WTC11 (cell line): ENCODE measurements around the gene SLC35A3. TPM values are rescaled to one million over a fixed set of nuclear protein-coding genes. Genes with fewer than 3 reads are reported as not detected.

Experiments
- JUN ChIP-seq: sonication (generic); formaldehyde crosslinking; IDR thresholded peaks from 2 replicates; pipeline ENCODE4 v1.8.0; 2023; ENCODE audit warnings: mild to moderate bottlenecking, missing genetic modification reagents
- MYBL2 ChIP-seq: sonication (generic); formaldehyde crosslinking; IDR thresholded peaks from 2 replicates; pipeline ENCODE4 v1.8.1; 2023; ENCODE audit warnings: mild to moderate bottlenecking, moderate library complexity, missing genetic modification reagents
- NR2C2 ChIP-seq: sonication (generic); formaldehyde crosslinking; IDR thresholded peaks from 2 replicates; pipeline ENCODE4 v1.8.0; 2022; ENCODE audit warnings: mild to moderate bottlenecking, missing genetic modification reagents
- NR3C1 ChIP-seq: sonication (generic); formaldehyde crosslinking; conservative IDR thresholded peaks from 2 replicates; pipeline ENCODE4 v1.8.1; 2023; ENCODE audit warnings: low read depth, mild to moderate bottlenecking, missing genetic modification reagents
- total RNA-seq: library from RNA; stranded (reverse); gene quantifications from 3 replicates; pipeline ENCODE4 v1.2.3, GENCODE V29; 2021
- TF ChIP-seq, protein P1 (sequence below): fragments of 250-450 bp; sonication (Bioruptor Pico); IDR thresholded peaks from 2 replicates; pipeline ENCODE4 v2.1.2; 2022; ENCODE audit warnings: mild to moderate bottlenecking, moderate library complexity
- TF ChIP-seq, protein P2 (sequence below): sonication (generic); formaldehyde crosslinking; IDR thresholded peaks from 2 replicates; pipeline ENCODE4 v1.8.0; 2023; ENCODE audit warnings: mild to moderate bottlenecking, missing genetic modification reagents
- TF ChIP-seq, protein P3 (sequence below): sonication (generic); formaldehyde crosslinking; IDR thresholded peaks from 2 replicates; pipeline ENCODE4 v1.8.0; 2022; ENCODE audit warnings: missing genetic modification reagents
- TF ChIP-seq, protein P4 (sequence below): sonication (generic); formaldehyde crosslinking; IDR thresholded peaks from 2 replicates; pipeline ENCODE4 v1.8.1; 2022; ENCODE audit warnings: missing genetic modification reagents, borderline replicate concordance
- TF ChIP-seq, protein P5 (sequence below): fragments of 200-600 bp; IDR thresholded peaks from 2 replicates; pipeline ENCODE4 v1.8.0; 2022; ENCODE audit warnings: antibody characterized with exemption
- TF ChIP-seq, protein P6 (sequence below): fragments of 250-450 bp; sonication (Bioruptor Pico); conservative IDR thresholded peaks from 2 replicates; pipeline ENCODE4 v1.9.0; 2021; ENCODE audit warnings: mild to moderate bottlenecking
- TF ChIP-seq, protein P7 (sequence below): sonication (generic); formaldehyde crosslinking; IDR thresholded peaks from 2 replicates; pipeline ENCODE4 v1.8.0; 2022; ENCODE audit warnings: mild to moderate bottlenecking, missing genetic modification reagents

The SLC35A3 gene
- total RNA-seq, 1 experiment from 2014 or later, result 14.5 TPM

DNA sequence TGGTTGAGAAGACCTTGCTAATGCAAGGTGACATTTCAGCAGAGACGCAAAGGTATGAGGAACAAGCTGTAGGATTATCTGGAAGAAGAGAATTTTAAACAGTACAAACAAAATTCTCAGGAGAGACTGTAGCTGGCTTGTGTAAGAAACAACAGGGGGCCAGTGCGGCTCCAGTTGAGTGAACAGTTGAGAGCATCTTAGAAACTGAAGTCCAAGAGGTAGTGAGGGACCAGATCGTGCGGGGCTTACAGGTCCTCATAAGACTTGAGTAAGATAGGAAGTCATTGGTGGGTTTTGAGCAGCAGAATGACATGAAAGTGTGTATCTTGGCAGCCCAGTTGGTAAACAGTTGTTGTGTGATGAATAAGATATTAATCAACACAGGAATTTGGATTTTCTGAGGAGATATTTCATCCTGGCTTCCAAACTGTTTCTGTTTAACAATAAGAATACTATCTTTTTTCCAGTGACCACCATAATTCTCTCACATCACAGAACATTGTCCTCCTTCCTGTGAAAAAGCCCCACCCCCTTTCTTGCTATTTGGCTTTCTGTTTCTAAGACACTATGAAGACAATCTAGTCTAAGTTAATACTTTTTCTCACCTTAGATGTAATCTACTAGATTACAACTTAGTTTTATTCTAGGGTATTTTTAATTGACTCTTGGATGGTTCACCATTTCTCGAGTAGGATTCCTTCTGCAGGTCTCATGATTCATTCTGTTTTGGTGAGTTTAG lies 100.6 kb downstream of the SLC35A3 start (continued):
- TF ChIP-seq, protein P1, sequence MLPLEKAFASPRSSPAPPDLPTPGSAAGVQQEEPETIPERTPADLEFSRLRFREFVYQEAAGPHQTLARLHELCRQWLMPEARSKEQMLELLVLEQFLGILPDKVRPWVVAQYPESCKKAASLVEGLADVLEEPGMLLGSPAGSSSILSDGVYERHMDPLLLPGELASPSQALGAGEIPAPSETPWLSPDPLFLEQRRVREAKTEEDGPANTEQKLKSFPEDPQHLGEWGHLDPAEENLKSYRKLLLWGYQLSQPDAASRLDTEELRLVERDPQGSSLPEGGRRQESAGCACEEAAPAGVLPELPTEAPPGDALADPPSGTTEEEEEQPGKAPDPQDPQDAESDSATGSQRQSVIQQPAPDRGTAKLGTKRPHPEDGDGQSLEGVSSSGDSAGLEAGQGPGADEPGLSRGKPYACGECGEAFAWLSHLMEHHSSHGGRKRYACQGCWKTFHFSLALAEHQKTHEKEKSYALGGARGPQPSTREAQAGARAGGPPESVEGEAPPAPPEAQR (CRISPR knock-in tag), result no peak
- TF ChIP-seq, protein P2, sequence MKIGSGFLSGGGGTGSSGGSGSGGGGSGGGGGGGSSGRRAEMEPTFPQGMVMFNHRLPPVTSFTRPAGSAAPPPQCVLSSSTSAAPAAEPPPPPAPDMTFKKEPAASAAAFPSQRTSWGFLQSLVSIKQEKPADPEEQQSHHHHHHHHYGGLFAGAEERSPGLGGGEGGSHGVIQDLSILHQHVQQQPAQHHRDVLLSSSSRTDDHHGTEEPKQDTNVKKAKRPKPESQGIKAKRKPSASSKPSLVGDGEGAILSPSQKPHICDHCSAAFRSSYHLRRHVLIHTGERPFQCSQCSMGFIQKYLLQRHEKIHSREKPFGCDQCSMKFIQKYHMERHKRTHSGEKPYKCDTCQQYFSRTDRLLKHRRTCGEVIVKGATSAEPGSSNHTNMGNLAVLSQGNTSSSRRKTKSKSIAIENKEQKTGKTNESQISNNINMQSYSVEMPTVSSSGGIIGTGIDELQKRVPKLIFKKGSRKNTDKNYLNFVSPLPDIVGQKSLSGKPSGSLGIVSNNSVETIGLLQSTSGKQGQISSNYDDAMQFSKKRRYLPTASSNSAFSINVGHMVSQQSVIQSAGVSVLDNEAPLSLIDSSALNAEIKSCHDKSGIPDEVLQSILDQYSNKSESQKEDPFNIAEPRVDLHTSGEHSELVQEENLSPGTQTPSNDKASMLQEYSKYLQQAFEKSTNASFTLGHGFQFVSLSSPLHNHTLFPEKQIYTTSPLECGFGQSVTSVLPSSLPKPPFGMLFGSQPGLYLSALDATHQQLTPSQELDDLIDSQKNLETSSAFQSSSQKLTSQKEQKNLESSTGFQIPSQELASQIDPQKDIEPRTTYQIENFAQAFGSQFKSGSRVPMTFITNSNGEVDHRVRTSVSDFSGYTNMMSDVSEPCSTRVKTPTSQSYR (CRISPR knock-in tag), result no peak
- TF ChIP-seq, protein P3, sequence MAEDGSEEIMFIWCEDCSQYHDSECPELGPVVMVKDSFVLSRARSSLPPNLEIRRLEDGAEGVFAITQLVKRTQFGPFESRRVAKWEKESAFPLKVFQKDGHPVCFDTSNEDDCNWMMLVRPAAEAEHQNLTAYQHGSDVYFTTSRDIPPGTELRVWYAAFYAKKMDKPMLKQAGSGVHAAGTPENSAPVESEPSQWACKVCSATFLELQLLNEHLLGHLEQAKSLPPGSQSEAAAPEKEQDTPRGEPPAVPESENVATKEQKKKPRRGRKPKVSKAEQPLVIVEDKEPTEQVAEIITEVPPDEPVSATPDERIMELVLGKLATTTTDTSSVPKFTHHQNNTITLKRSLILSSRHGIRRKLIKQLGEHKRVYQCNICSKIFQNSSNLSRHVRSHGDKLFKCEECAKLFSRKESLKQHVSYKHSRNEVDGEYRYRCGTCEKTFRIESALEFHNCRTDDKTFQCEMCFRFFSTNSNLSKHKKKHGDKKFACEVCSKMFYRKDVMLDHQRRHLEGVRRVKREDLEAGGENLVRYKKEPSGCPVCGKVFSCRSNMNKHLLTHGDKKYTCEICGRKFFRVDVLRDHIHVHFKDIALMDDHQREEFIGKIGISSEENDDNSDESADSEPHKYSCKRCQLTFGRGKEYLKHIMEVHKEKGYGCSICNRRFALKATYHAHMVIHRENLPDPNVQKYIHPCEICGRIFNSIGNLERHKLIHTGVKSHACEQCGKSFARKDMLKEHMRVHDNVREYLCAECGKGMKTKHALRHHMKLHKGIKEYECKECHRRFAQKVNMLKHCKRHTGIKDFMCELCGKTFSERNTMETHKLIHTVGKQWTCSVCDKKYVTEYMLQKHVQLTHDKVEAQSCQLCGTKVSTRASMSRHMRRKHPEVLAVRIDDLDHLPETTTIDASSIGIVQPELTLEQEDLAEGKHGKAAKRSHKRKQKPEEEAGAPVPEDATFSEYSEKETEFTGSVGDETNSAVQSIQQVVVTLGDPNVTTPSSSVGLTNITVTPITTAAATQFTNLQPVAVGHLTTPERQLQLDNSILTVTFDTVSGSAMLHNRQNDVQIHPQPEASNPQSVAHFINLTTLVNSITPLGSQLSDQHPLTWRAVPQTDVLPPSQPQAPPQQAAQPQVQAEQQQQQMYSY (CRISPR knock-in tag), result no peak
- TF ChIP-seq MYBL2, result no peak
- TF ChIP-seq, protein P4, sequence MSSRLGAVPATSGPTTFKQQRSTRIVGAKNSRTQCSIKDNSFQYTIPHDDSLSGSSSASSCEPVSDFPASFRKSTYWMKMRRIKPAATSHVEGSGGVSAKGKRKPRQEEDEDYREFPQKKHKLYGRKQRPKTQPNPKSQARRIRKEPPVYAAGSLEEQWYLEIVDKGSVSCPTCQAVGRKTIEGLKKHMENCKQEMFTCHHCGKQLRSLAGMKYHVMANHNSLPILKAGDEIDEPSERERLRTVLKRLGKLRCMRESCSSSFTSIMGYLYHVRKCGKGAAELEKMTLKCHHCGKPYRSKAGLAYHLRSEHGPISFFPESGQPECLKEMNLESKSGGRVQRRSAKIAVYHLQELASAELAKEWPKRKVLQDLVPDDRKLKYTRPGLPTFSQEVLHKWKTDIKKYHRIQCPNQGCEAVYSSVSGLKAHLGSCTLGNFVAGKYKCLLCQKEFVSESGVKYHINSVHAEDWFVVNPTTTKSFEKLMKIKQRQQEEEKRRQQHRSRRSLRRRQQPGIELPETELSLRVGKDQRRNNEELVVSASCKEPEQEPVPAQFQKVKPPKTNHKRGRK (CRISPR knock-in tag), result no peak
- no peak for TF ChIP-seq NR3C1 (CRISPR knock-in tag)
- TF ChIP-seq NR2C2 (CRISPR knock-in tag), result no peak
- TF ChIP-seq, protein P5, sequence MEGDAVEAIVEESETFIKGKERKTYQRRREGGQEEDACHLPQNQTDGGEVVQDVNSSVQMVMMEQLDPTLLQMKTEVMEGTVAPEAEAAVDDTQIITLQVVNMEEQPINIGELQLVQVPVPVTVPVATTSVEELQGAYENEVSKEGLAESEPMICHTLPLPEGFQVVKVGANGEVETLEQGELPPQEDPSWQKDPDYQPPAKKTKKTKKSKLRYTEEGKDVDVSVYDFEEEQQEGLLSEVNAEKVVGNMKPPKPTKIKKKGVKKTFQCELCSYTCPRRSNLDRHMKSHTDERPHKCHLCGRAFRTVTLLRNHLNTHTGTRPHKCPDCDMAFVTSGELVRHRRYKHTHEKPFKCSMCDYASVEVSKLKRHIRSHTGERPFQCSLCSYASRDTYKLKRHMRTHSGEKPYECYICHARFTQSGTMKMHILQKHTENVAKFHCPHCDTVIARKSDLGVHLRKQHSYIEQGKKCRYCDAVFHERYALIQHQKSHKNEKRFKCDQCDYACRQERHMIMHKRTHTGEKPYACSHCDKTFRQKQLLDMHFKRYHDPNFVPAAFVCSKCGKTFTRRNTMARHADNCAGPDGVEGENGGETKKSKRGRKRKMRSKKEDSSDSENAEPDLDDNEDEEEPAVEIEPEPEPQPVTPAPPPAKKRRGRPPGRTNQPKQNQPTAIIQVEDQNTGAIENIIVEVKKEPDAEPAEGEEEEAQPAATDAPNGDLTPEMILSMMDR, result no peak
- TF ChIP-seq, protein P6, sequence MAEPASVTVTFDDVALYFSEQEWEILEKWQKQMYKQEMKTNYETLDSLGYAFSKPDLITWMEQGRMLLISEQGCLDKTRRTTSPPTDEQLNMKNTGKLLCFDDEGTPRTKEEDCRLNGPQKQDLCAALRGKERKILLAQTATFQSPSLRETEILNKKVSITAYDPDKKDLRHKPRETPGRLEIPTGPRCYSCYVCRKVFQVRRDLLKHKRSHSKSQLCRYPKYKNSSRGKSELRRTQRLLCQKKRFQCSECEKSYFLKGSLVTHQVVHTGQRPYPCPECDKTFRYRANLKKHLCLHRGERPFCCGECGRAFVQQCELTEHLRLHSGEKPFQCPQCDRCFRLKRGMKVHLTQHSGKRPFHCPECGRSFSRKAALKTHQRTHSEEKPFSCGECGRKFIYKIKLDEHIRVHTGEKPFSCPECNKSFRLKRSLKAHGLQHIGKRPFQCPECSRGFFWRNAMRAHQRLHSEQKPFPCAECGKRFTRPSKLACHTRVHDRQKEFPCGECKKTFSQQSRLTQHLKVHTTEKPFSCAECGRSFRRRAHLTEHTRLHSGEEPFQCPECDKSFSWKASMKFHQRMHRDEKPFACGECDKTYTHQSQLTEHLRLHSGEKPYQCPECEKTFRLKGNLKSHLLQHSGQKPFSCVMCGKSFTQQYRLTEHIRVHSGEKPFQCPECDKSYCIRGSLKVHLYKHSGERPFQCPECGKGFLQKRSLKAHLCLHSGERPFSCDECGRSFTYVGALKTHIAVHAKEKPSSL (CRISPR knock-in tag), result no peak
- no peak for TF ChIP-seq JUN (CRISPR knock-in tag)
- TF ChIP-seq, protein P7, sequence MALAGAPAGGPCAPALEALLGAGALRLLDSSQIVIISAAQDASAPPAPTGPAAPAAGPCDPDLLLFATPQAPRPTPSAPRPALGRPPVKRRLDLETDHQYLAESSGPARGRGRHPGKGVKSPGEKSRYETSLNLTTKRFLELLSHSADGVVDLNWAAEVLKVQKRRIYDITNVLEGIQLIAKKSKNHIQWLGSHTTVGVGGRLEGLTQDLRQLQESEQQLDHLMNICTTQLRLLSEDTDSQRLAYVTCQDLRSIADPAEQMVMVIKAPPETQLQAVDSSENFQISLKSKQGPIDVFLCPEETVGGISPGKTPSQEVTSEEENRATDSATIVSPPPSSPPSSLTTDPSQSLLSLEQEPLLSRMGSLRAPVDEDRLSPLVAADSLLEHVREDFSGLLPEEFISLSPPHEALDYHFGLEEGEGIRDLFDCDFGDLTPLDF, result no peak
